ENCODE data around the gene EML3.

GRCh38 chr11:62553080-62553838 lies 59.3 kb downstream of the EML3 start:
- TF ChIP-seq, protein P1, sequence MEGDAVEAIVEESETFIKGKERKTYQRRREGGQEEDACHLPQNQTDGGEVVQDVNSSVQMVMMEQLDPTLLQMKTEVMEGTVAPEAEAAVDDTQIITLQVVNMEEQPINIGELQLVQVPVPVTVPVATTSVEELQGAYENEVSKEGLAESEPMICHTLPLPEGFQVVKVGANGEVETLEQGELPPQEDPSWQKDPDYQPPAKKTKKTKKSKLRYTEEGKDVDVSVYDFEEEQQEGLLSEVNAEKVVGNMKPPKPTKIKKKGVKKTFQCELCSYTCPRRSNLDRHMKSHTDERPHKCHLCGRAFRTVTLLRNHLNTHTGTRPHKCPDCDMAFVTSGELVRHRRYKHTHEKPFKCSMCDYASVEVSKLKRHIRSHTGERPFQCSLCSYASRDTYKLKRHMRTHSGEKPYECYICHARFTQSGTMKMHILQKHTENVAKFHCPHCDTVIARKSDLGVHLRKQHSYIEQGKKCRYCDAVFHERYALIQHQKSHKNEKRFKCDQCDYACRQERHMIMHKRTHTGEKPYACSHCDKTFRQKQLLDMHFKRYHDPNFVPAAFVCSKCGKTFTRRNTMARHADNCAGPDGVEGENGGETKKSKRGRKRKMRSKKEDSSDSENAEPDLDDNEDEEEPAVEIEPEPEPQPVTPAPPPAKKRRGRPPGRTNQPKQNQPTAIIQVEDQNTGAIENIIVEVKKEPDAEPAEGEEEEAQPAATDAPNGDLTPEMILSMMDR (IDR thresholded peaks at IDR 0.05; ENCODE audit: low read length): no peak
- TF ChIP-seq EZH2 (IDR thresholded peaks at IDR 0.05; ENCODE audit: borderline replicate concordance, low read length): no peak
